Stimulated activated CD8-positive, alpha-beta memory T cell treated with anti-CD3 and anti-CD28 coated beads, Interleukin-2, amount 100 ng/mL, for 48 hours (primary cell): Measurements from ENCODE around the gene FXYD2.
"Not testable (repeated sequence)": the region's sequence is repeated elsewhere in the genome, so short reads cannot be mapped to it uniquely, and the experiment has no call there.

ENCODE experiments used
- DNase-seq, 2 donors: peaks; one replicate each; pipeline ENCODE4 v3.0.0-alpha.2; 2020; ENCODE audit warnings: low read depth in 2 of 2

Gene FXYD2

GRCh38 chr11:117824571-117825537, at the start of gene FXYD2:
Gene FXYD2, minus strand, starts transcription at chr11:117824744. Its CDS starts 66 bp downstream, at chr11:117824678.
- DNase-seq, result no peak

- no peak for DNase-seq
Measured at GRCh38 chr11:117873828-117874125, 49.2 kb upstream of the FXYD2 start.

GRCh38 chr11:117872975-117873827, 48.7 kb upstream of the FXYD2 start:
- DNase-seq, result no peak

GRCh38 chr11:117872420-117872961, 47.9 kb upstream of the FXYD2 start:
- DNase-seq, result no peak

- no peak for DNase-seq
Measured at GRCh38 chr11:117871784-117872183, 47.2 kb upstream of the FXYD2 start.

GRCh38 chr11:117871160-117871559, 46.6 kb upstream of the FXYD2 start:
- no peak for DNase-seq

- no peak for DNase-seq
Measured at GRCh38 chr11:117870103-117870952, 45.8 kb upstream of the FXYD2 start.

- DNase-seq, result no peak
Measured at GRCh38 chr11:117869604-117870003, 45.1 kb upstream of the FXYD2 start.

- DNase-seq, result no peak
Measured at GRCh38 chr11:117868815-117869561, 44.4 kb upstream of the FXYD2 start.

- no peak for DNase-seq
Measured at GRCh38 chr11:117868088-117868487, 43.5 kb upstream of the FXYD2 start.

- no peak for DNase-seq
Measured at GRCh38 chr11:117866526-117866925, 42.0 kb upstream of the FXYD2 start.

- not testable (repeated sequence) for DNase-seq
Measured at GRCh38 chr11:117865546-117865945, 41.0 kb upstream of the FXYD2 start.

GRCh38 chr11:117863383-117863782, 38.8 kb upstream of the FXYD2 start:
- DNase-seq, result no peak

- DNase-seq, result no peak
Measured at GRCh38 chr11:117862753-117863152, 38.2 kb upstream of the FXYD2 start.

GRCh38 chr11:117862019-117862725, 37.6 kb upstream of the FXYD2 start:
- DNase-seq, result no peak

- no peak for DNase-seq
Measured at GRCh38 chr11:117861151-117862018, 36.8 kb upstream of the FXYD2 start.

GRCh38 chr11:117860139-117860538, 35.6 kb upstream of the FXYD2 start:
- no peak for DNase-seq

- DNase-seq, result no peak
Measured at GRCh38 chr11:117859488-117860112, 35.1 kb upstream of the FXYD2 start.

GRCh38 chr11:117859061-117859460, 34.5 kb upstream of the FXYD2 start:
- no peak for DNase-seq
